ENCODE results near the gene FAM3C.
A peak's percentile ranks its signal among the peaks of the same experiment; 100 is the strongest.
"Not testable (repeated sequence)": the region's sequence is repeated elsewhere in the genome, so short reads cannot be mapped to it uniquely, and the experiment has no call there.

The FAM3C gene

DNA sequence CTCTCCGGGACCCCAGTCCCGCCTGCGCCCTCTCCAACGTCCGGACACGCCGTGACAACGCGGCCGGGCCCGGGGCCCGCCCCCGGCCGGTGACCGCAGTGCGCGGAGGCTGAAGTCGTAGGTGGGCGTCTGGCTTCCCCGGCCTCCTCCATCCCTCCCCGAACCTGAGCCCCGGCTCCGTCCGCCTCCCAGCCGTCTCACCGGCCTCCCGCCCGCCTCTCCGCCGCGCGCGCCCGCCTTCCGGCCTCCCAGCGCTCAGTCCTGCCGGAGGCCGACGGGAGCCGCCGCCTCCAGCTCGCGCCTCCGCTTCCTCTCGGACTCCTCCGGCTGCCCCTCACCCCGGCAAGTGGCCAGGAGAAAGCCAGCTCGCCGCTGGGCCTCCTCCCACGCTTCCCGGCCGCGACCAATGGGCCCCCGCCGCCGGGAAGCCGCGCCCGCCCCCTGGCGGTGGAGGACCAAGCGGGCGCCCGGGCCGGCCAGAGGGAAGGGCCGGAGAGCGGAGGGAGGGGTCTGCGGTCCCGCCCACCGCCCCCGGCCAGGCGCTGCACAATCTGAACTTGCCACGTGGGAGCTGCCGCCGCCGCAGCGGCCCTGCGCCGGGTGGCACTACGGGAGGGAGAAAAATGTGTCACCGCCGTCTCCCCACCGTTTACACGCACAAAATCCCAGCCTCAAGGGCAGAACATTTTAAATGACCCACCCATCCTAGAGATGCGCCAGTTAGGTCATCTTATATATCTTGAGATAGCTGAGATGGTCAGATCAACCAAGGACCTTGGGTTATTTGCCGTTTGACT, at the start of gene FAM3C:
FAM3C (minus strand) TSS at position 348 of the 797 bp plus-strand sequence. CDS start 13,339 bp downstream, outside the sequence.
- peak; percentile 94 to 98 (median 98) for DNase-seq

GRCh38 chr7:121442845-121443244, 46.7 kb upstream of the FAM3C start:
- DNase-seq = no peak

DNA sequence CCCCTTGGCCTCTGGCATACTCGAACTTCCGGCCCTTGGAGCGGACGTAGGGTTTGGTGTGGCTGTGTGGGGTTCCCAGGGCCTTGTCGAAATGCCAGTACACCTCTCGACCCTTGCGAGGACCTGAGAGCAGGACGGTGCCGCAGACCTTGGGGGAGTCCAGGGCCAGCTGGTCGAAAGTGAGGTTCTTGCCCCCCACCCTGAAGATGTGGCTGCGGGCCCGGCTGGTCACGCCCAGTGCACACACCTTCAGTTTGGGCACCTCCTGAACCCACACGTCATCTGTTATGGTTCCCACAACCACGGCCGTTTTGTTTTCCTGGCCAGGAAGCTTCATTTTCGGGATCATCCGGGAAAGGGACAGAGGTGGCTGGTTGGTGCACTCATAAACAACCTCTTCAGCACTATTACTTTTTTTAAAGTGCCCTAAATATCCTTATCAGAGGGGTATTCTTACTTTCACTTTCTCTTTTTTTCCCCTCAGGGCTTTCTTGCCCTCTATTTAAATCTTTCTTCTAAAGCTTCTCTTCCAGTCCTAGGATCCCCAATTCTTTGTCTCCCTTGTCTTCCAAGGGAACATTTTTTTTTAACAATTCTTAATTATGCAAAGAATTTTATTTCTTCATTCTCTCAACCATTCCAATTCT, 44.9 kb upstream of the FAM3C start:
- DNase-seq = no peak

DNA sequence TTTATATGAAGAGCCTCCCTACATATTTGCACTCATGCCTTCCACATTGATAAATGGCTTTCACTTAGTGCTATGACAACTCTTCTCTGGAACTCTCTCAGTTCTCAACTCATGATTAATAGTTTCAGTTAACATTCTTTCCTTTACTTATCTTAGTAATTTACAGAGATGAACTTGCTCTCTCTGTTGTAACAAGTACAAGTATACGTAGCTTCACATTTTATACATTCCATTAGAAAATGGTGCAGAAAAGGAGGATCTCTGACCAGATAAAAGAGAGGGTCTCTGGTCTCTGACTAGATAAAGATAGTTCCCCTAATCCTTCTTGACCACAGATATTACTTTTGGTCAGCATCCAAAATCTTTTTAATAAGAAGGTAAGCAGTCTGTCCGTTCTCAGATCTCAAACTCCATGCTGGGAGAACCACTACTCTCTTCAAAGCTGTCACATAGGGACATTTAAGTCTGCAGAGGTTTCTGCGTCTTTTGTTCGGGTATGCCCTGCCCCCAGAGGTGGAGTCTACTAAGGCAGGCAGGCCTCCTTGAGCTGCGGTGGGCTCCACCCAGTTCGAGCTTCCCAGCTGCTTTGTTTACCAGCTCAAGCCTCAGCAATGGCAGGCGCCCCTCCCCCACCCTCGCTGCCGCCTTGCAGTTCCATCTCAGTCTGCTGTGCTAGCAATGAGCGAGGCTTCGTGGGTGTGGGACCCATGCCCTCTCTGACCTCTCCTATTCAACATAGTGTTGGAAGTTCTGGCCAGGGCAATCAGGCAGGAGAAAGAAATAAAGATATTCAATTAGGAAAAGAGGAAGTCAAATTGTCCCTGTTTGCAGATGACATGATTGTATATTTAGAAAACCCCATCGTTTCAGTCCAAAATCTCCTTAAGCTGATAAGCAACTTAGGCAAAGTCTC, 42.2 kb upstream of the FAM3C start:
- peak; percentile 36 to 64 (median 38) for DNase-seq

DNA sequence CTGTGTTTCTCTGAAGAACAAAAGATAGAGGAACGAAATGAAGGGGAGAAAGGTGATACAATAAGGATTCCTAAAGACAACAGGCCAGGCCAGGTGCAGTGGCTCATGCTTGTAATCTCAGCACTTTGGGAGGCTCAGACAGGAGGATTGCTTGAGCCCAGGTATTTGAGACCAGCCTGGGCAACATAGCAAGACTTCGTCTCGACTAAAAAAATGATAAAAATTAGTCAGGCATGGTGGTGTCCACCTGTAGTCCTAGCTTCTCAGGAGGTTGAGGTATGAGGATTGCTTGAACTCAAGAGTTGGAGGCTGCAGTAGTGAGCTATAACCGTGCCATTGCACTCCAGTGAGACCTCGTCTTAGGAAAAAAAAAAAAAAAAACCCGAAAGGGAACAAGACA, 41.4 kb upstream of the FAM3C start:
- no peak for DNase-seq

DNA sequence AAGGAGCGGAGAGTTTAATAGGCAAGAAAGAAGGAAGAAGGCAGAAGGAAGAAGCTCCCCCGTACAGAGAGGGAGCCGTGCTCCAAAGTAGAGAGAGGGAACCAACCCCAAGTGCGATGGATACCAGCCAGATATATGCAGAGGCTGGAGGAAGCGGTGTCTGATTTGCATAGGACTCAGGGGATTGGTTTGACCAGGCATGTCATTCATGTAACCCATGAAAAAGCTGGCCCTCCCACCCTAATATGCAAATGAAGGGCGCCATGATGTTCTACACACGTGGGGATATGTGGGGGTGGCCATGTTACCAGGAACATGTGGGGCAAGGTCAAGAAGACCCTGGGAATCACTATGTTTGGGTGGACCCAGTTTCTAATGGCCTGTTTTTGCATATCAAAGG, 40.6 kb upstream of the FAM3C start:
- DNase-seq = no peak

GRCh38 chr7:121436136-121436535, 40.0 kb upstream of the FAM3C start:
- DNase-seq = no peak

DNA sequence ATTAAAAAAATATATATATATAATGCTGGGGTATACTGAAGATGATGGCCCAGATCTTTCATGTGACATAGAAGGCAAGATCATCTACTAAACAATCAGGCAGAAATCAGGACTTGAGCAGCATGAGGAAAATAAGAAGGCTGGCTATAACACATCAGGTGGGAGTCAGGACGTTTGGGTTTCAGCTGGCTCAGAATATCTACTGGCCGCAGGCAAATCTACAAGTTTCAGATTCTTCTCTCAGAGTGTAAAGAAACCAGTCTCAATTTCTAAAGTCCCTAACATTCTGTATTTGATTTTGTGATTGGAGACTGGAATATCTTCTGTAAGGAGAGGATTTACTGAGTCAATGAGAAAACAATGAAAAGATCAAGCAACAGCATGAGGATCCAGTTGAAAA, 37.7 kb upstream of the FAM3C start:
- no peak for DNase-seq

DNA sequence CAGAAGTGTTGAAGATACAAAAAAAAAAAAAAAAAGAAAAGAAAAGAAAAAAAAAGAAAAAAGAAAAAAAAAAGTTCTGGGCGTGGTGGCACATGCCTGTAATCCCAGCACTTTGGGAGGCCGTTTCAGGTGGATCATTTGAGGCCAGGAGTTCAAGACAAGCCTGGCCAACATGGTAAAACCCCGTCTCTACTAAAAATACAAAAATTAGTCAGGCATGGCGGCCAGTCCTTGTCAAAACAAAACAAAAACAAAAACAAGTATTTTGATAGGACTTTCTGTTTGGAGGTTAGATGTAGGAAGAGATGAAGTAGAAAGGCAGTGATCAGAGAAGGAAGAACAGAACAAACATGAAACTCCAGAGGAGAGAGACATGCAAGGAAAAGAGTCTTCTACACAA, 36.4 kb upstream of the FAM3C start:
- DNase-seq = not testable (repeated sequence)

DNA sequence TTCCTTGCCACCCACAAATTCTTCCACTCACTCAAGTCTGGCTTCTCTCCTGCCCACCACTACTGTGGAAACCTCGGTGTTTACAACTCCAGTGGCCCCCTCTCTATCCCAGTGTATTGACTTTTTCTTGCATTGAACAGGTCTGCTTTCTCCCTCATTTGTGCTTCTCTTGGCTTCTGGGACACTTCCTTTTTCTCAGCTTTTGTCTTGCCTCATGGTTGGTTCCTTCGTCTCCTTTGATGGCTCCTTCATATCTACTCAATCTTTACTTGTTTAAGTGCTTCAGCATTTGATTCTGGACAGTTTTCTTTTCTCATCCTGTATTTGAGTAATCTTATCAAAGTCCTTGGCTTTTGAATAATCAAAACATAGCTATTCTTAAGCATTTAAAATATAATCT, 35.9 kb upstream of the FAM3C start:
- DNase-seq = no peak

GRCh38 chr7:121431389-121431995, 35.4 kb upstream of the FAM3C start:
- DNase-seq = no peak

DNA sequence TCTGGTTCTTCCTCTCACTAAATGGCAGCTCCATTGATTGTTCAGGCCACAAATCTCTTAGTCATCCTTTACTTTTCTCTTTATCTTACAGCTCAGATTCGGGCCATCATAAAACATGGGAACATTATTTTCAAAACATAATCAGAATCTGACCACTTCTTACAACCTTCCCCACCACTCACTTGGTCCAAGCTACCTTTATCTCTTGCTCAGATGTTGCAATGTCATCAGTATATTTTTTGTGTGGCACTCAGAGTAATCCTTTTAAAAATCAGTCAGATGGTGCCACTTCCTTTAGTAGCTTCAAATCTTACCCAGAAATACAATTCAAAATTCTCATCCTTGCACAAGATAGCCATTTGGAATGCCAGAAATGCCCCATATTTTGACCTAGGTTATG, 34.5 kb upstream of the FAM3C start:
- DNase-seq = no peak

- no peak for DNase-seq
Observed at GRCh38 chr7:121429798-121430197, 33.7 kb upstream of the FAM3C start.

DNA sequence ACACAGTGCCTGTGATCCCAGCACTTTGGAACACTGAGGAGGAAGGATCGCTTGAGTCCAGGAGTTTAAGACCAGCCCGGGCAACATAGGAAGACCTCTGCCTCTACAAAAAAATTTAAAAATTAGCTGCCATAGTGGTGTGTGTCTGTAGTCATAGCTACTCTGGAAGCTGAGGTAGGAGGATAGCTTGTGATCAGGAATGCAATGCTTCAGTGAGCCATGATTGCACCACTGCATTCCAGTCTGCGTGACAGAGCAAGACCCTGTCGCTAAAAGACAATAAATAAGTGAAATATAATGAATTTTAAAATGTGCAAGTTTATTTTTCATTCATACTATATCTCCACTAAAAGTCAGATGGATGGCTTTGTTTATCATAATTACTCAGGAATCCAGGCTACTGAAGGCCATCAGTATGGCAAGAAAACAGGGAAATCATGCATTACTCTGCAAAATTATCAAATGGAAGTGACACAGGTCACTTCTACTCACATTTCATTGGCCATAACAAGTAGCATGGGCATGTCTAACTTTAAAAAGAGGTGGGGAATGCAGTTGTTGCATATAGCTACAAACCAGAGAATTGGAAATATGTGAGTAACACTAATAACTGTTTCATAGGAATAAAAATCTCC, 32.9 kb upstream of the FAM3C start:
- no peak for DNase-seq

DNA sequence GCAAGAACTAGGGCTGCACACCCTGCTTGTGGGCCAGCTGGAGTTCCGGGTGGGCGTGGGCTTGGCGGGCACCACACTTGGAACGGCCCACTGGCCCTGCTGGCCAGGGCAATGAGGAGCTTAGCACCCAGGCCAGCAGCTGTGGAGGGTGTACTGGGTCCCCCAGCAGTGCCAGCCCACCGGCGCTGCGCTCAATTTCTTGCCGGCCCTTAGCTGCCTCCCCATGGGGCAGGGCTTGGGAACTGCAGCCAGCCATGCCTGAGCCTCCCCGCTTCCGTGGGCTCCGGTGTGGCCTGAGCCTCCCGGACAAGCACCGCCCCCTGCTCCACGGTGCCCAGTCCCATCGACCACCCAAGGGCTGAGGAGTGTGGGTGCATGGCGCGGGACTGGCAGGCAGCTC, 25.6 kb upstream of the FAM3C start:
- DNase-seq = not testable (repeated sequence)

DNA sequence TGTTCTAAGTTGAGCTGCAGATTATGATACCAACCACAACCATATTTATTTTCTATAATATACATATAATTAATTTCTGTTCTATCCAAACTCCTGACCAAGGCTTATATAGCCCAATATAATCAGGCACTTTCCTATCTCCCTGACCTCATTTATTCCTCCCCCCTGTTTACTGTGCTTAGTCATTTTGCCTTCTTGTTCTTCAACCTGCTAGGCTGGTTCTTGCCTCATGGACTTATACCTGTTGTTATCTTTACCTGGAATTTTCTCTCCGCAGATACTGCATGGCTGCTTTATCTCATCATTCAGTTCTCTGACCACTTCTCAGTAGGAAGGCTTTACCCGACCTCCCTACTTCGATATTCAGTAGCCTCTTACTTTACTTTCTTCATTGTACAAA, 24.9 kb upstream of the FAM3C start:
- DNase-seq = no peak

- DNase-seq = no peak
Observed at GRCh38 chr7:121419201-121420148, 23.4 kb upstream of the FAM3C start.

DNA sequence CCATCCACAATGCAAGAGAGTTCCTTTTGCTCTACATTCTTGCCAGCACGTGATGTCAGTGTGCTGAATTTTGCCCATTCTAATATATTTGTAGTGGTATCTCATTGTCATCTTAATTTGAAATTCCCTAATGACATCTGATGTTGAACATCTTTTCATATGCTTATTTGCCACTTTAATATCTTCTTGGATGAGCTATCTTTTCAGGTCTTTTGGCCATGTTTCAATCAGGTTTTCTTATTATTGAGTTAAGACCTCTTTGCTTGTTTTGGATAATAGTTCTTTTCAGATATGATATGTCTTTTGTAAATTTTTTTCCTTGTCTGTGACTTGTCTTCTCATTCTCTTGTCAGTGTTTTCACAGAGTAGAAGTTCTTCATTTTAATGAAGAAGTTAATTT, 20.4 kb upstream of the FAM3C start:
- DNase-seq = no peak

DNA sequence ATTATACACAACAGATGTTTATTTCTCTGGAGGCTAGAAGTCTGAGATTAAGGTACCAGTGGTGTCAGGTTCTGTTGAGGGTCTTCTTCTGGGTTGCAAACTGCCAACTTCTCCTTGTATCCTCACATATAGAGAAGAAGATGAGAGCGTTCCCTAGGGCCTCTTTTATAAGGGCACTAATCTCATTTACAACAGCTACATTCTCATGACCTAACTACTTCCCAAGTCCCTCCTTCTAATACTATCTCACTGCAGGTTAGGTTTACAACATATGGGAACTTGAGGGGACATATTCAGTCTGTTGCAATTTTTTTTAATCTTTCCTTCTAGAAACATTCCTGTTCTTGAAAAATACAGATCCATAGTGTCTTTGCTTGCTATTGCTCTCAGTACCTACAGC, 18.3 kb upstream of the FAM3C start:
- no peak for DNase-seq

DNA sequence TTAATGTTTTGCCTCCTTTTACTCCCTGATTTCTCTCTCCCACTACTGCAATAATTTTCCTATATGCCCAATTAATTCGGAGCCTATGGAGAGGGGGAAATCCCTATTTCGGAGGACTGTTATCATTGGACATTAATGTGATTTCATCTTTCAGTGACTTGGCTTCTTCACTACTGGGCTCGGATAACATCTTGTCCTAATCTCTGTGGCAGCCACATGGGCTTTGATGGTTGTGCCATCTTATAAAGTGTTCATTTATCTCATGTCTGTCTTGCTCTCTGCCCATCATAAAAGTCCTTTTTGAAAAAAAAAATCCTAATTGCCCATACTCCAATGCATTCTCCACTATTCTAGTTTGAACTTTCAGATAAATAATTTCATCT, 15.5 kb upstream of the FAM3C start:
- no peak for DNase-seq

GRCh38 chr7:121410829-121411596, 14.9 kb upstream of the FAM3C start:
- no peak for DNase-seq

Measured in NCI-H1417 (cell line).